ENCODE measurements around the gene HSDL2.

The HSDL2 gene

DNA sequence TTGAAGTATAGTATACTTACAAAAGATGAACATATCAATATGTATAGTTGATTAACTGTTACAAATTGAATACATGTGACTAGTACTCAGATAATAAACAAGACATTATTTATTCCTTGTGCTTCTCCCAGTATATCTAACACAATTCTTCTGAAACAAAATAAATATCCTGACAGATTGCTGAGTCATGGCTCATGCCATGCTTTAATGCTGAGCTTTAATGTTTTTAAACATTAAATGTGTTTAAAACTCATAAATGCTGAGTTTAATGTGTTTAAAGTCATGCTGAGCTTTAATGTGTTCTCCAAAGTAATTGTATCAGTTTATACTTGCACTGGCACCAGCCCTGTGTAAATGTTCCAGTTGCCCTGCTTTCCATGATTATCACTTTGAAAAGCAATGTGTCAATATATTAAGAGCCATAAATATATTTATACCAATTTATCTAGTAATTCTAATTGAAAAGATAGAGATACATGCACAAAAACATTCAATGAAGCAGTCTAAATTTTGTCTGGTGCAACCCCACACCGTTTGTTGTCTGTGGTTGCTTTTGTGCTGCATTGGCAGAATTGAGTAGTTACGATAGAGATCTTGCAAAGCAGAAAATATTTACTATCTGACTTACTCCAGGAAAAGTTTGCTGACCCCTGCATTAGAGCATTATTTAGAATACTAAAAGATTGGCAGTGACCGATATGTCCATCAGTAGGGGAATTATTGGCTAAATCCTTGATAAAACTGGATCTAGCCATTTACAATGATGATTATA, 122.5 kb downstream of the HSDL2 start:
- Histone ChIP-seq H3K4me3 (ENCODE audit: low read depth, low read length) (no peak overlapping the region), H3K27me3 (ENCODE audit: control insufficient read depth, insufficient read depth, low read length) (no peaks in the 10 kb centered on the region), H3K9me3 (ENCODE audit: control insufficient read depth, low read length) (no peaks in the 10 kb centered on the region), H3K27ac (no peak overlapping the region), H3K4me2 (ENCODE audit: low read length) (no peak overlapping the region), H3K9ac (no peak overlapping the region), H3K79me2 (no peaks in the 10 kb centered on the region), H3K4me1 (no peaks in the 10 kb centered on the region), H3K36me3 (ENCODE audit: control insufficient read depth, insufficient read depth, low read length) (no peaks in the 10 kb centered on the region), H2AFZ (no peak overlapping the region)
- TF ChIP-seq, protein P1, sequence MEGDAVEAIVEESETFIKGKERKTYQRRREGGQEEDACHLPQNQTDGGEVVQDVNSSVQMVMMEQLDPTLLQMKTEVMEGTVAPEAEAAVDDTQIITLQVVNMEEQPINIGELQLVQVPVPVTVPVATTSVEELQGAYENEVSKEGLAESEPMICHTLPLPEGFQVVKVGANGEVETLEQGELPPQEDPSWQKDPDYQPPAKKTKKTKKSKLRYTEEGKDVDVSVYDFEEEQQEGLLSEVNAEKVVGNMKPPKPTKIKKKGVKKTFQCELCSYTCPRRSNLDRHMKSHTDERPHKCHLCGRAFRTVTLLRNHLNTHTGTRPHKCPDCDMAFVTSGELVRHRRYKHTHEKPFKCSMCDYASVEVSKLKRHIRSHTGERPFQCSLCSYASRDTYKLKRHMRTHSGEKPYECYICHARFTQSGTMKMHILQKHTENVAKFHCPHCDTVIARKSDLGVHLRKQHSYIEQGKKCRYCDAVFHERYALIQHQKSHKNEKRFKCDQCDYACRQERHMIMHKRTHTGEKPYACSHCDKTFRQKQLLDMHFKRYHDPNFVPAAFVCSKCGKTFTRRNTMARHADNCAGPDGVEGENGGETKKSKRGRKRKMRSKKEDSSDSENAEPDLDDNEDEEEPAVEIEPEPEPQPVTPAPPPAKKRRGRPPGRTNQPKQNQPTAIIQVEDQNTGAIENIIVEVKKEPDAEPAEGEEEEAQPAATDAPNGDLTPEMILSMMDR (IDR thresholded peaks at IDR 0.05) = no peak

DNA sequence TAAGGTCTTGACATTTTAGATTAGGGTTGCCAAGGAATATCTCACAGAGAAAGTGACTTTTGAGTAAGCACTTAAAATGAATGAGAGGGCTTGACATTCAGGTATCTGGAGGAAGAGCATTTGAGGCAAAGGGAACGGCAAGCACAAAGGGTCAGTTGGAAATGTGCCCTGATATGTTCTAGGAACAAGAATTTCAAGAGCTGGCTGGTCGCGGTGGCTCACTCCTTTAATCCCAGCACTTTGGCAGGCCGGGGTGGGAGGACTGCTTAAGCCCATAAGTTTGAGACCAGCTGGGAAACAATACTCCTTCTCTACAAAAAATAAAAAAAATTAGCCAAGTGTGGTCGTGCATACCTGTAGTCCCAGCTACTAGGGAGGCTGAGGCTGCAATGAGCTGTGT, 123.3 kb downstream of the HSDL2 start:
- Histone ChIP-seq H3K4me1 (no peaks in the 10 kb centered on the region), H3K4me2 (ENCODE audit: low read length) (no peak overlapping the region), H3K27ac (no peak overlapping the region), H3K4me3 (ENCODE audit: low read depth, low read length) (no peak overlapping the region), H3K27me3 (ENCODE audit: control insufficient read depth, insufficient read depth, low read length) (no peaks in the 10 kb centered on the region), H3K36me3 (ENCODE audit: control insufficient read depth, insufficient read depth, low read length) (no peaks in the 10 kb centered on the region), H2AFZ (no peak overlapping the region), H3K9ac (no peak overlapping the region), H3K9me3 (ENCODE audit: control insufficient read depth, low read length) (no peaks in the 10 kb centered on the region), H3K79me2 (no peaks in the 10 kb centered on the region)
- TF ChIP-seq, protein P1 (IDR thresholded peaks at IDR 0.05) = no peak

DNA sequence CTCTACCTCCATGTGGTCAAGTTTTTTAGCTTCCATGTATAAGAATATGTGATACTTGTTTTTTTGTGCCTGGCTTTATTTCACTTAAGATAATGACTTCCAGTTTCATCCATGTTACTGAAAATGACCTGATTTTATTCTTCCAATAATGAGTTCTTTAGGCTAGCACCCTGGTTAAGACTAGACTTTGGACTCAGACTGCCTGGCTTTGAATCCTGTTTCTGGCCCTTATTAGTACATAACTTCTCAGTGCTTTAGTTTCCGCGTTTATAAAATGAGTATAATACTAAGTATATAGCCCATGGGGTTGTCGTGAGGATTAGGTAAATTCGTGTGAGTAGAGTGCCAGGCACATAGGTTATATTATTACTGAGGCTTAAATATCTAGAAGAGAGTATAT, 125.2 kb downstream of the HSDL2 start:
- H2AFZ ChIP-seq = no peak overlapping the region
- no peak overlapping the region for H3K4me3 ChIP-seq (ENCODE audit: low read depth, low read length)
- H3K27ac ChIP-seq = no peak overlapping the region
- H3K4me2 ChIP-seq (ENCODE audit: low read length) = no peak overlapping the region
- TF ChIP-seq, protein P1 (IDR thresholded peaks at IDR 0.05) = no peak
- no peak overlapping the region for H3K9ac ChIP-seq
- no peaks in the 10 kb centered on the region for H3K9me3 ChIP-seq (ENCODE audit: control insufficient read depth, low read length)
- no peaks in the 10 kb centered on the region for H3K36me3 ChIP-seq (ENCODE audit: control insufficient read depth, insufficient read depth, low read length)
- H3K79me2 ChIP-seq = no peaks in the 10 kb centered on the region
- H3K27me3 ChIP-seq (ENCODE audit: control insufficient read depth, insufficient read depth, low read length) = no peaks in the 10 kb centered on the region
- H3K4me1 ChIP-seq = no peaks in the 10 kb centered on the region

DNA sequence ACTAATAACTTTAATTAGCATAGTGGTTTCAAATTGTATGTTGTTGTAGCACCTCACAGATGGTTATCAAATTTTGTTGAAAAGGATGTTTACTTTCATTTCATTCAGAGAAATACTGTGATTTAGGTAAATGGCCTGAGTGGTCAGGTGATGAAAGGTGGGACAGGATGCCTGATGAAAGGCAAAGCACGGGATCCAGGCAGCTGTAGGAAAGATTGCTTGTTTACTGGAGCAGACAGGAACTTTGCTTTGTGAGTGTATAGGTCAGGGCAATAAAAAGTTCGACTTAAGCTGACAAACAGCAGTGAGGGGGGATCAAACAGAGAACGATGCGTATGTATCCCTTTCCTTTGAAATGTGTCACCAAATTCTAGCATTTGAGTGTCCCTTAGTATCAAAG, 125.7 kb downstream of the HSDL2 start:
- Histone ChIP-seq H3K4me1 (no peaks in the 10 kb centered on the region), H3K27me3 (ENCODE audit: control insufficient read depth, insufficient read depth, low read length) (no peaks in the 10 kb centered on the region), H3K4me2 (ENCODE audit: low read length) (no peak overlapping the region), H3K36me3 (ENCODE audit: control insufficient read depth, insufficient read depth, low read length) (no peaks in the 10 kb centered on the region), H3K9ac (no peak overlapping the region), H3K4me3 (ENCODE audit: low read depth, low read length) (no peak overlapping the region), H3K9me3 (ENCODE audit: control insufficient read depth, low read length) (no peaks in the 10 kb centered on the region), H2AFZ (no peak overlapping the region), H3K79me2 (no peaks in the 10 kb centered on the region), H3K27ac (no peak overlapping the region)
- TF ChIP-seq, protein P1 (IDR thresholded peaks at IDR 0.05) = no peak

DNA sequence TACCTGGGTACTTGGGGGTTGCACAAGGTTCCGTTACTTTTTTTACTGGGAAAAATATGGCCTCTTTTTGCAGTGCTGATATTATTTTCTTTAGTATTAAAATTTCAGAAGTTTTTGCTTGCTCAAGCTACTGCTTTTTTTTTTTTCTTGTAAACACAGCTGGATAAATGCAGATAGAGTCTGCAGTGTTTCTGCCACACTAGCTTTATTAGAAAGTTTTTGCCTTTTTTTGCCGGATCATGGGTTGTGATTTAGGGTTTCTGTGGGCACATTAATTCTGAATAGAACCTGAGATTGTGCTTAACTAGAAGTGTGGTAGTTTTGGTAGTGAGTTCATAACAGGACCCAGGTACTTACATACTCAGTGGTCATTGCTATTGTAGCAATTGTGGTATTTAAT, 126.7 kb downstream of the HSDL2 start:
- H3K4me2 ChIP-seq (ENCODE audit: low read length) = no peak overlapping the region
- H3K27ac ChIP-seq = no peak overlapping the region
- H3K36me3 ChIP-seq (ENCODE audit: control insufficient read depth, insufficient read depth, low read length) = no peaks in the 10 kb centered on the region
- no peaks in the 10 kb centered on the region for H3K79me2 ChIP-seq
- TF ChIP-seq, protein P1 (IDR thresholded peaks at IDR 0.05) = no peak
- H3K4me1 ChIP-seq = no peaks in the 10 kb centered on the region
- H2AFZ ChIP-seq = no peak overlapping the region
- H3K4me3 ChIP-seq (ENCODE audit: low read depth, low read length) = no peak overlapping the region
- H3K27me3 ChIP-seq (ENCODE audit: control insufficient read depth, insufficient read depth, low read length) = no peaks in the 10 kb centered on the region
- H3K9ac ChIP-seq = no peak overlapping the region
- no peaks in the 10 kb centered on the region for H3K9me3 ChIP-seq (ENCODE audit: control insufficient read depth, low read length)
